ENCODE data around the gene VWF. TPM values are rescaled to one million over a fixed set of nuclear protein-coding genes. Genes with fewer than 3 reads are reported as not detected.

The VWF gene
- total RNA-seq, 1 experiment from 2014 or later, result not detected

GRCh38 chr12:6061660-6062059 lies 62.8 kb downstream of the VWF start:
- DNase-seq (ENCODE audit: low read depth), result no peak

GRCh38 chr12:6059860-6060565 lies 64.5 kb downstream of the VWF start:
- DNase-seq (ENCODE audit: low read depth), result no peak

GRCh38 chr12:6059221-6059620 lies 65.2 kb downstream of the VWF start:
- no peak for DNase-seq (ENCODE audit: low read depth)

DNA sequence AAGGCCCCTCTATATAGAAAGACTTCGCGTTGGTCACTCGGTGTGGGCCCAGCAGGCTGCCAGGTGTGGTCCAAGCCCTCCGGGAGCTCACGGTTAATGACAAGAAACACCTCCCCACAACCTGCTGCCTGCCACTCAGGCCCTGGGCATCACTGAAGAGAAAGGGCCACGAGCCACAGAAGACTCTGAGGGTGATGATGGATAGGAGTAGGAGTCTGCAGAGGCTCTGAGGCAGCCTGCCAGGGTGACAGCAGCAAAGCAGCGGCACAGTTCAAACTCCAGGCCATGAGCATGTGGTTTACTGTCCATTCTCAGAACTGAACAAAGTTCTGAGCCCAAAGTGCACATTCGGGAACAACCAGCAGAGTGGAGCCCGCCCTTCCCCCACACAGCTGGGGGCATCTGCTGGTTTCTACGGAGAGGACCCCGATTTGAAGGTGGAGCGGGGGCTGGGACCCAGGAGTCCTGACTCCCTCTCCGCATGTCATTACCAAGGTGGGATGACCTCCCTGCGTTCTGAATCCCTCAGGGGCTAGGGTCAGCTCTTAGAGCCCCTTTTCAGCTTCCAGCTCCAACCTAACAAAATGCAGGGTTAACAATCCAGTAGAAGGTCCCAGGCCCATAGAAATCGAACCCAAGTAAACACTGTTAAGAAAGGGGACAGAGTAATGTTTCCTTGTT lies 65.8 kb downstream of the VWF start:
- DNase-seq (ENCODE audit: low read depth), result no peak

- no peak for DNase-seq (ENCODE audit: low read depth)
These were observed 66.8 kb downstream of the VWF start for GRCh38 chr12:6057700-6058099.

DNA sequence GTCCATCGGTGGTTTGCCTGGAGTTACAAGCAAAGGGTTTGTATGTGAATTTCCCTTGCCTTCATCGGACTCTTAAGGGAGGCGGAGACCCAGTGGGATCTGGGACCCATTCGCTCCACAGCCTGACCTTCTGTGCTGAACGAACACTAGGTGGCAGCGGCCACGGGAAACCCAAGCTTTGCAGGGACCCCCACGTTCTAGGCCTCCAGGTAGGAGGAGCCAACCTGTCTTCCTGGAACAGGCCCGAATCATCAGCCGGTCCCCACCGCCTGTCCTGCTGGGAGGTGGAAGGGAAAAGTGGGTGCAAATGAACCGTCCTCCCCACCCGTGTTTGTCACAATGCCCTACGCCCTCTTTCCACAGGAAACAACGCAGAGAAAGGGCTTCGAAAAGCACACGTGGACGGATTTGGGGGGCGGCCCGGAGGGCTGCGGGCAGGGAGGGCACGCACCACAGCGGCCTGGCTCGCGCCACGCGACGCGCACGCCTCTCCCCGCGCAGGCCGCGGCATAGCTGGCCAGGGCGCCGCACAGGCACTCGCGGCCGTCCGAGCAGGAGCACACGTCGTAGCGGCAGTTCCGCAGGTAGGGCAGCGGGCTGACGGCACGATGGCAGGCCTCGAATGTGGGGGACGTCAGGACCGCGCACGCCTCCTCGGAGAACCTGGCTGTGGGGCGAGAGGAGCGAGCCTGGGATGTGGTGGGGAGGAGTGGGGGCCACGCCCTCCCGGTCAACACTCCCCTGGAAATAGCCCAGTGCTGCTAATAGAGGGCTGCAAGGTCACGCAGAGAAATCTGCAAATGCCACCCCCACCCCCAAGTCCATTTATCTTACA lies 67.8 kb downstream of the VWF start:
- DNase-seq (ENCODE audit: low read depth), result no peak

- no peak for DNase-seq (ENCODE audit: low read depth)
These were observed 70.9 kb downstream of the VWF start for GRCh38 chr12:6053541-6053940.

GRCh38 chr12:6052940-6053329 lies 71.5 kb downstream of the VWF start:
- DNase-seq (ENCODE audit: low read depth), result peak; percentile 22

DNA sequence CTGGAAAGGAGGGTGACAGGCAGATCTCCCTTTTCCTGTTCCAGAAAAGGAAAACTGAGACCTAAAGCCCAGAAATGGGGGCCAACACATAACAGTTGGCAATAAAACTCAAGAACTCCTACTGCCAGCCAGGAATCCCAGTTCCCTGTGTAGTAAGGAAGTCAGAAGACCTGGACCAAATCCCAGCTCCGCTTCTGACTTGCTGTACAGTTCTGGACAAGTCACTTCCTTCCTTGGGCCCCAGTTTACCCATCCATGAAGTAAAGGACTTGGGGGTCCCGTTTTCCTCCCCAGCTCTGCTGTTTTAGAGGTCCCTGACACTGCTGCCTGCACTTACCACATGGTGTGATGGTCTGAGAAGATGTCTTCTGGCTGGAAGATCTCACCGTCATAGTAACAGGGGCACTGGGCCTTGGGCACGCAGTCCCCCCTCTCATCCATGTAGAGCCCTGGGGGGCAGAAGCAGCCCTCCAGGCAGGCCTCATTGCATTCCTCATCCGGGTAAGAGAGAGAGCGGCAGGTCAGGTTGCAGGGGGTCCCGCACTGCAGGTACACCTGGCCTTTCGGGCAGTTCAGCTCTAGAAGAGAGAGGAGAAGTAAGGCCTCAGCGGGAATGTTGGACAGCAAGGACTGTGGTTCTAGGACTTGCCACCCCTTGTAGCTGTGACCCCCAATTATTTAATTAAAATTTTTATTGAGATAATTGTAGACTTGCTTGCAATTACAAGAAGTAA lies 72.1 kb downstream of the VWF start:
- DNase-seq (ENCODE audit: low read depth), result no peak

GRCh38 chr12:6049992-6050391 lies 74.5 kb downstream of the VWF start:
- no peak for DNase-seq (ENCODE audit: low read depth)

- DNase-seq (ENCODE audit: low read depth), result no peak
These were observed 74.9 kb downstream of the VWF start for GRCh38 chr12:6049587-6049986.

GRCh38 chr12:6047249-6048237 lies 76.9 kb downstream of the VWF start:
- DNase-seq (ENCODE audit: low read depth), result peak; percentile 55

DNA sequence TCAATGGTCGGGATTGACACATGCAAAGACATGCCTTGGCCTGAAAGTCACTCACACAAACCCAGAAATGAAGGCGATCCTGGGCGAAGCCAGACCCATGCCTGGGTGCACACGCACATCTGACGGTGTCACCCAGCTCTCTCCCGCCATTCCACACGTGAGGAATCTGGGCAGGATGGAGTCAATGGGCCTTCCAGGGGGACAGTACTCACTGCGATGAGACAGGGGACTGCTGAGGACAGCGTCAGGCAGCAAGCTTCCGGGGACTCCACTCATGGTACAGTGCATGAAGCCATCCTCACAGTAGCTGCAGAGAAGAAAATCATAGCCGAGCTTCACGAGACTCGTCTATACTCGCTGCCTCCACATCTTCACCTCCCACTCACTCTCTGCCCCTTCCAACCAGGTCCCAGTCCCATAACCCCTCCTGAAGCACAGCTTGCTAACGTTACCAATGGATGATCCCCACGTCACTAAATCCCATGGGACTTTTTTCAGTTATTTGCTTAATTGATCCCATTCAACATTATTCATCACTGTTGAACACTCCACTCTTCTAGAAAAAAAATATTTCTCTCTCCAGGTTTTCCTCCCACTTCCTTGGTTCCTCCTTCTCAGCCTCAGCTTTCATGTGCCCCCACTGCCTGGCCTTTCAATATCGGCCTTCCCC lies 77.8 kb downstream of the VWF start:
- DNase-seq (ENCODE audit: low read depth), result no peak

DNA sequence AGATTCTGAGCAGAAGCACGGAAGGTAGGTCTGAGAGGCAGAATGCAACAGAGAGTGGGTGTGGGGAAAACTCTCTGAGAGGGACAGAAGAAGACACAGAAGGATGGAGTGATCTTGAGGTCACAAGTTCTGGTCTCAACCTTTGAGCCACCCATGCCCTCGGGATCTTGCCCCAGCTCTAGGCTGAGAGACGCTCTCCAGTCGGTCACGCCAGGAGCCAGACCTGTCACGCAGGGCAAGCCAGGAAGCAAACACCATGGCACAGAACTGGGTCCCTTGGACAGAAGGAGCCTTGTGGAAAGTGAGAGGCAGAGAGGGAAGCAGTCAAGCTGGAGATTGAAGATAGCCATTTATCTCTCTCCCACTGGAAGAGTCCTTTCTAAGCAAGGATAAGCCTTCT lies 79.0 kb downstream of the VWF start:
- DNase-seq (ENCODE audit: low read depth), result no peak

DNA sequence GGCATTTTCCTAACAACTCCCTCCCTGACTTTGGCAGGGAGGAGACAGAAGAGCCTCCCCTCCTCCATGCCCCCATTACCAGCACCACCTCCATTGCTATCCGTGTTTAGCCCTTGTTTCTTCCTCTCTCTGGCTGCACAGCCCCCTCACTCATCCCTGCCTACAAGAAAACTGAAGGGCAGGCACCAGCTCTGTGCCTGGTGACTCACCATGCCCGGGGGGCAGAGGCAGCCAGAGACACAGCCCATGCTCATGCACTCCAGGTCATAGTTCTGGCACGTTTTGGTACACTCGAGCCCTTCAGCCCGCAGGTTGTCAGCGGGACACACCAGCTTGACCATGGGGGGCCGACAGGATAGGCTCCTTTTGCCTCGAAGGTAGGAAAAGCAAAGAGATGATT lies 80.4 kb downstream of the VWF start:
- DNase-seq (ENCODE audit: low read depth), result peak; percentile 53

- no peak for DNase-seq (ENCODE audit: low read depth)
These were observed 82.0 kb downstream of the VWF start for GRCh38 chr12:6042446-6042845.

DNA sequence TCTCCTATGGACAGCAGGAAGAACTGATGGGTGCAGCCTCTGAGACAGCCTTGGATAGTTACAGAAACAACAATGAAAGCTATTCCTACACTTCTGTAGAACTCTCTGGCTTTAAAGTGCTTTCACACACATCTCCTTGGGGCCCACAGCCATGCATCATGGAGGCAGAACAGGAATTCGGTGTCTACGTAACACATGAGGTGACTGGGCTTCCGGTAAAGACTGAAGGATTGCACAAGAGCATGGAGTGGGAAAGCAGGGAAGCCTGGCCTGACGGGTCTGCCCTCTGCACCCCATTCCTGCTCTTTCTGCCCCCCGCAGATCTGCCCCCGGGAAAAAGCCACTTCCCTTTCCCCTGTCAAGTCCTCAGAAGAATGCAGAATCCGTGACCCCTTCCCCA lies 82.6 kb downstream of the VWF start:
- no peak for DNase-seq (ENCODE audit: low read depth)

DNA sequence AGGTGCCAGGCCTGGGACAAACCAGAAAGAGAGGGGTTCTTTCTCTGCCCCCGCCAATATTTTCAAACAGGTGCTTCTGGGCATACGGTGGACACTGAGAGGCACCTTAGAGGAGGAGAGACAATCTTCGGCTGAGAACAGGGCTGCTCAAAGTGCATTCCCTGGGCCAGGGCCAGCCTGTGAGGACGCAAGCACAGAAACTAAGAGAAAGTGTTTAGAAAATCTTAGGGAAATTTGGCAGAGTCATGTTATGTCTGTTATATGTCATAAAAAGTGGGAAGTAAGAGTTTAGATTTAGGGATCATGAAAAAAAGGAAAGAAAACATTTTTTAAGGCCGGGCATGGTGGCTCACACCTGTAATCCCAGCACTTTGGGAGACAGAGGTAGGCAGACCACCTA lies 83.7 kb downstream of the VWF start:
- DNase-seq (ENCODE audit: low read depth), result no peak

DNA sequence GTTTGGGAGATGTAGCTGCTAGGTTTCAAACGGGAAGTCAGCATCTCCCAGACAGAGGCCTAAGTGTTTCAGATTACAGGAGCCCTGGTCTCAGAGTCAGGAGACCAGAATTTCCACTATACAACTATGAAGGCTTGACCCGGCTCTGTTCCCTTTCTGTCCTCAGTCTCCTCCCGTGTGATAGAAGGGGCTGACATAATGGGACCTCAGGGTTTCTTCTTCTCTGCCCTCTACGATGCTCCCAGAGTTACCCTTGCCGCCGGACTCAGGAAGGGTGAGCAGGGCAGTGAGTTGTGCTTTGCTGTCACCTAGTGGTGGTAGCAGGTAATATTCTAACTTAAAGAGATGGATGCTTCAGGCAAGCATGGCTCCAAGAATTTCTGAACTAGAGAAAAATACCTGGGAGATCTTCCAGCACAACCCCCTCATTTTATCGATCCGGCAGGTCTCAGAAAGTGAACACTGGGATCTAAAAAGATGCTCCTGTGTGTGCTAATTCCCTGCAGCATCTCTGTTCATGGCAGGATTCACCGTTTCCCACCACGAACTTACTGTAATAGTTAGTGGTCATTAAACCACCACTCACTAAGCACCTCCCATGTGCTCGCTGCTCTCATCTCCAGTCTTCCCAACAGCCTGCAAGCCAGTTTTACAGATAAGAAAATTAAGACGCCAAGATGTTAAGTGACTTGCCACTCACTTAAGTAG lies 84.4 kb downstream of the VWF start:
- DNase-seq (ENCODE audit: low read depth), result peak; percentile 68
